IgD-negative memory B cell (primary cell): ENCODE results near the gene SLCO2B1. TPM values are rescaled to one million over a fixed set of nuclear protein-coding genes. Genes with fewer than 3 reads are reported as not detected.
"Not testable (repeated sequence)": the region's sequence is repeated elsewhere in the genome, so short reads cannot be mapped to it uniquely, and the experiment has no call there.

Experiments
- H3K27ac Mint-ChIP-seq, 3 donors: one replicate each; pipeline ENCODE4 v1.8.0; 2020 to 2022; ENCODE audit warnings: mild to moderate bottlenecking in 3 of 3, mixed read lengths in 3 of 3, moderate library complexity in 1 of 3
- H3K27me3 Mint-ChIP-seq: one replicate; pipeline ENCODE4 v1.8.0; 2021; ENCODE audit warnings: mixed read lengths
- H3K36me3 Mint-ChIP-seq: one replicate; pipeline ENCODE4 v1.8.0; 2020; ENCODE audit warnings: mild to moderate bottlenecking, mixed read lengths
- H3K4me1 Mint-ChIP-seq, 3 donors: one replicate each; pipeline ENCODE4 v1.8.0; 2020 to 2022; ENCODE audit warnings: mixed read lengths in 3 of 3, mild to moderate bottlenecking in 1 of 3
- H3K4me3 Mint-ChIP-seq, 4 donors: one replicate each; pipeline ENCODE4 v1.8.0; 2020 to 2022; ENCODE audit warnings: mild to moderate bottlenecking in 4 of 4, mixed read lengths in 4 of 4, moderate library complexity in 3 of 4
- H3K9me3 Mint-ChIP-seq, 3 donors: one replicate each; pipeline ENCODE4 v1.8.0; 2020 to 2021; ENCODE audit warnings: mixed read lengths in 3 of 3, mild to moderate bottlenecking in 1 of 3
- polyA plus RNA-seq: library from polyadenylated mRNA; unstranded; fragments of 300-500 nt; fragmentation: Illumina TruSeq; gene quantifications from one replicate; pipeline ENCODE4 v1.2.3, GENCODE V29; 2021

SLCO2B1 gene
- not detected for polyA plus RNA-seq

GRCh38 chr11:75150879-75151278 lies at the start of gene SLCO2B1:
Gene SLCO2B1, plus strand, starts transcription at chr11:75151107. Its CDS starts 275 bp downstream, at chr11:75151382.
- no peaks in the 10 kb centered on the region for H3K9me3 Mint-ChIP-seq
- H3K36me3 Mint-ChIP-seq: no peaks in the 10 kb centered on the region
- H3K27me3 Mint-ChIP-seq: peaks cover 13% of the 10 kb centered on the region
- H3K4me3 Mint-ChIP-seq: no peak within 1 kb of the TSS
- H3K27ac Mint-ChIP-seq: no peak within 1 kb of the TSS
- no peaks in the 10 kb centered on the region for H3K4me1 Mint-ChIP-seq

GRCh38 chr11:75101424-75102128 lies 49.3 kb upstream of the SLCO2B1 start:
- Mint-ChIP-seq H3K9me3 (peaks cover 0 to 2% (median 0%) of the 10 kb centered on the region in 3 donors), H3K4me1 (peaks cover 0 to 1% (median 0%) of the 10 kb centered on the region in 3 donors), H3K4me3 (no peak overlapping the region), H3K36me3 (no peaks in the 10 kb centered on the region), H3K27ac (no peak overlapping the region), H3K27me3 (peaks cover 11% of the 10 kb centered on the region)

- H3K4me1 Mint-ChIP-seq: peaks cover 0 to 1% (median 0%) of the 10 kb centered on the region in 3 donors
- no peak overlapping the region for H3K27ac Mint-ChIP-seq
- H3K36me3 Mint-ChIP-seq: no peaks in the 10 kb centered on the region
- no peak overlapping the region for H3K4me3 Mint-ChIP-seq
- H3K9me3 Mint-ChIP-seq: peaks cover 0 to 2% (median 0%) of the 10 kb centered on the region in 3 donors
- H3K27me3 Mint-ChIP-seq: peaks cover 12% of the 10 kb centered on the region
Measured at GRCh38 chr11:75103380-75104026, 47.4 kb upstream of the SLCO2B1 start.

GRCh38 chr11:75105462-75105925 lies 45.4 kb upstream of the SLCO2B1 start:
- Mint-ChIP-seq H3K4me3 (no peak overlapping the region), H3K27me3 (peaks cover 16% of the 10 kb centered on the region), H3K9me3 (peaks cover 0 to 4% (median 0%) of the 10 kb centered on the region in 3 donors), H3K27ac (no peak overlapping the region), H3K4me1 (peaks cover 0 to 1% (median 0%) of the 10 kb centered on the region in 3 donors), H3K36me3 (no peaks in the 10 kb centered on the region)

- H3K4me3 Mint-ChIP-seq, H3K4me1 Mint-ChIP-seq: not testable (repeated sequence)
- peaks cover 17% of the 10 kb centered on the region for H3K27me3 Mint-ChIP-seq
Measured at GRCh38 chr11:75105967-75106681, 44.8 kb upstream of the SLCO2B1 start.

GRCh38 chr11:75107187-75107586 lies 43.7 kb upstream of the SLCO2B1 start:
- H3K36me3 Mint-ChIP-seq: no peaks in the 10 kb centered on the region
- H3K9me3 Mint-ChIP-seq: peaks cover 4 to 5% (median 4%) of the 10 kb centered on the region in 3 donors
- H3K4me1 Mint-ChIP-seq: no peaks in the 10 kb centered on the region
- peaks cover 13% of the 10 kb centered on the region for H3K27me3 Mint-ChIP-seq
- no peak overlapping the region for H3K27ac Mint-ChIP-seq
- H3K4me3 Mint-ChIP-seq: no peak overlapping the region

More at GRCh38 chr11:75105967-75106681, 44.8 kb upstream of the SLCO2B1 start:
- H3K27ac Mint-ChIP-seq, H3K9me3 Mint-ChIP-seq, H3K36me3 Mint-ChIP-seq: not testable (repeated sequence)

GRCh38 chr11:75112200-75112599 lies 38.7 kb upstream of the SLCO2B1 start:
- H3K4me3 Mint-ChIP-seq: no peak overlapping the region
- peaks cover 12% of the 10 kb centered on the region for H3K27me3 Mint-ChIP-seq
- no peaks in the 10 kb centered on the region for H3K36me3 Mint-ChIP-seq
- no peaks in the 10 kb centered on the region for H3K4me1 Mint-ChIP-seq
- H3K27ac Mint-ChIP-seq: no peak overlapping the region
- peaks cover 10 to 22% (median 13%) of the 10 kb centered on the region in 3 donors for H3K9me3 Mint-ChIP-seq

GRCh38 chr11:75113030-75113429 lies 37.9 kb upstream of the SLCO2B1 start:
- H3K36me3 Mint-ChIP-seq: no peaks in the 10 kb centered on the region
- peaks cover 10% of the 10 kb centered on the region for H3K27me3 Mint-ChIP-seq
- peaks cover 10 to 22% (median 13%) of the 10 kb centered on the region in 3 donors for H3K9me3 Mint-ChIP-seq
- no peaks in the 10 kb centered on the region for H3K4me1 Mint-ChIP-seq
- H3K4me3 Mint-ChIP-seq: no peak overlapping the region
- no peak overlapping the region for H3K27ac Mint-ChIP-seq

- Mint-ChIP-seq H3K36me3 (no peaks in the 10 kb centered on the region), H3K4me1 (no peaks in the 10 kb centered on the region), H3K27ac (no peak overlapping the region), H3K4me3 (no peak overlapping the region), H3K27me3 (peaks cover 5% of the 10 kb centered on the region), H3K9me3 (peaks cover 10 to 26% (median 13%) of the 10 kb centered on the region in 3 donors)
Measured at GRCh38 chr11:75114465-75114864, 36.4 kb upstream of the SLCO2B1 start.

GRCh38 chr11:75118577-75118976 lies 32.3 kb upstream of the SLCO2B1 start:
- no peaks in the 10 kb centered on the region for H3K4me1 Mint-ChIP-seq
- peaks cover 2% of the 10 kb centered on the region for H3K27me3 Mint-ChIP-seq
- H3K9me3 Mint-ChIP-seq: peaks cover 4 to 14% (median 10%) of the 10 kb centered on the region in 3 donors
- H3K36me3 Mint-ChIP-seq: no peaks in the 10 kb centered on the region
- H3K4me3 Mint-ChIP-seq: no peak overlapping the region
- H3K27ac Mint-ChIP-seq: no peak overlapping the region

- Mint-ChIP-seq H3K36me3 (peaks cover 3% of the 10 kb centered on the region), H3K4me1 (no peaks in the 10 kb centered on the region), H3K9me3 (peaks cover 0 to 2% (median 0%) of the 10 kb centered on the region in 3 donors), H3K4me3 (no peak overlapping the region), H3K27me3 (peaks cover 15% of the 10 kb centered on the region), H3K27ac (no peak overlapping the region)
Measured at GRCh38 chr11:75126564-75126963, 24.3 kb upstream of the SLCO2B1 start.

GRCh38 chr11:75132080-75132479 lies 18.8 kb upstream of the SLCO2B1 start:
- no peaks in the 10 kb centered on the region for H3K4me1 Mint-ChIP-seq
- peaks cover 3% of the 10 kb centered on the region for H3K36me3 Mint-ChIP-seq
- H3K27me3 Mint-ChIP-seq: peaks cover 18% of the 10 kb centered on the region
- no peak overlapping the region for H3K4me3 Mint-ChIP-seq
- peak overlapping the region in 1 of 3 donors; percentile 46 for H3K27ac Mint-ChIP-seq
- no peaks in the 10 kb centered on the region for H3K9me3 Mint-ChIP-seq

GRCh38 chr11:75133976-75134375 lies 16.9 kb upstream of the SLCO2B1 start:
- H3K36me3 Mint-ChIP-seq: peaks cover 1% of the 10 kb centered on the region
- H3K27ac Mint-ChIP-seq: no peak overlapping the region
- peaks cover 12% of the 10 kb centered on the region for H3K27me3 Mint-ChIP-seq
- H3K9me3 Mint-ChIP-seq: no peaks in the 10 kb centered on the region
- no peaks in the 10 kb centered on the region for H3K4me1 Mint-ChIP-seq
- H3K4me3 Mint-ChIP-seq: no peak overlapping the region

- Mint-ChIP-seq H3K4me3 (no peak overlapping the region), H3K27me3 (peaks cover 9% of the 10 kb centered on the region), H3K27ac (no peak overlapping the region), H3K9me3 (no peaks in the 10 kb centered on the region), H3K36me3 (no peaks in the 10 kb centered on the region), H3K4me1 (peaks cover 0 to 4% (median 2%) of the 10 kb centered on the region in 3 donors)
Measured at GRCh38 chr11:75135021-75135650, 15.8 kb upstream of the SLCO2B1 start.

GRCh38 chr11:75135651-75136050 lies 15.3 kb upstream of the SLCO2B1 start:
- Mint-ChIP-seq H3K4me3 (no peak overlapping the region), H3K27me3 (peaks cover 9% of the 10 kb centered on the region), H3K4me1 (peaks cover 2 to 4% (median 3%) of the 10 kb centered on the region in 3 donors), H3K9me3 (no peaks in the 10 kb centered on the region), H3K27ac (no peak overlapping the region), H3K36me3 (no peaks in the 10 kb centered on the region)
